Astrocyte of the spinal cord (primary cell): ENCODE measurements around the gene C8A.

ENCODE experiments used
- DNase-seq: peaks from one replicate; pipeline ENCODE4 v3.0.0; 2011; ENCODE audit warnings: low read depth, low spot score
- H3K4me3 ChIP-seq: 2 replicates; pipeline ENCODE4 v1.5.1; 2011; ENCODE audit warnings: low read depth, mild to moderate bottlenecking, low read length, moderate library complexity
- in situ Hi-C: cut with HindIII; loops from 2 replicates; pipeline ENCODE4 v1.10.0; 2017; ENCODE audit warnings: low sequenced_read_pairs
- TF ChIP-seq, protein P1 (sequence below): IDR thresholded peaks from 2 replicates; pipeline ENCODE4 v1.5.1; 2012; ENCODE audit warnings: low read depth, mild to moderate bottlenecking, low read length, inconsistent platforms

C8A gene

GRCh38 chr1:56897150-56898004 is 42.8 kb downstream of the C8A start:
- TF ChIP-seq, protein P1, sequence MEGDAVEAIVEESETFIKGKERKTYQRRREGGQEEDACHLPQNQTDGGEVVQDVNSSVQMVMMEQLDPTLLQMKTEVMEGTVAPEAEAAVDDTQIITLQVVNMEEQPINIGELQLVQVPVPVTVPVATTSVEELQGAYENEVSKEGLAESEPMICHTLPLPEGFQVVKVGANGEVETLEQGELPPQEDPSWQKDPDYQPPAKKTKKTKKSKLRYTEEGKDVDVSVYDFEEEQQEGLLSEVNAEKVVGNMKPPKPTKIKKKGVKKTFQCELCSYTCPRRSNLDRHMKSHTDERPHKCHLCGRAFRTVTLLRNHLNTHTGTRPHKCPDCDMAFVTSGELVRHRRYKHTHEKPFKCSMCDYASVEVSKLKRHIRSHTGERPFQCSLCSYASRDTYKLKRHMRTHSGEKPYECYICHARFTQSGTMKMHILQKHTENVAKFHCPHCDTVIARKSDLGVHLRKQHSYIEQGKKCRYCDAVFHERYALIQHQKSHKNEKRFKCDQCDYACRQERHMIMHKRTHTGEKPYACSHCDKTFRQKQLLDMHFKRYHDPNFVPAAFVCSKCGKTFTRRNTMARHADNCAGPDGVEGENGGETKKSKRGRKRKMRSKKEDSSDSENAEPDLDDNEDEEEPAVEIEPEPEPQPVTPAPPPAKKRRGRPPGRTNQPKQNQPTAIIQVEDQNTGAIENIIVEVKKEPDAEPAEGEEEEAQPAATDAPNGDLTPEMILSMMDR: no peak
- in situ Hi-C loops: no loop called here
- H3K4me3 ChIP-seq: no peak overlapping the region
- no peak for DNase-seq

DNA sequence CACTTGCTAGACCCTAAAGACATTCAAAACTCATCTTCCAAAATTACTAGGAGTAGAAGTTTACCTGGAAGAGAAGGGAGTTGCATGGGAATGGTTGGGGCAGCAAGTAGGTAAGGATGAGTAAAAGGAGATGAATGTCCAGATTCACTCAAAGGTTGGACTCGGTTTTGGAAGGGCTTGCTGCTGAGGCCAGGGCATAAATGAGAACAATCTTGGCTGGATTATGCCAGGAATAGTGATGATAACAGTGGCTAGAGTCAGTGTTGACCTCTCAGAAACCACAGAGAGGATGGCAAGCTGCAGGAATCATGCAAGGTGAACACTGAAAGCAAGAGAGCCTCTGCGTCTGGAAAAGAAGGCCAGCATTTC is 43.4 kb downstream of the C8A start:
- DNase-seq: no peak
- TF ChIP-seq, protein P1: no peak
- in situ Hi-C loops: no loop called here
- no peak overlapping the region for H3K4me3 ChIP-seq

DNA sequence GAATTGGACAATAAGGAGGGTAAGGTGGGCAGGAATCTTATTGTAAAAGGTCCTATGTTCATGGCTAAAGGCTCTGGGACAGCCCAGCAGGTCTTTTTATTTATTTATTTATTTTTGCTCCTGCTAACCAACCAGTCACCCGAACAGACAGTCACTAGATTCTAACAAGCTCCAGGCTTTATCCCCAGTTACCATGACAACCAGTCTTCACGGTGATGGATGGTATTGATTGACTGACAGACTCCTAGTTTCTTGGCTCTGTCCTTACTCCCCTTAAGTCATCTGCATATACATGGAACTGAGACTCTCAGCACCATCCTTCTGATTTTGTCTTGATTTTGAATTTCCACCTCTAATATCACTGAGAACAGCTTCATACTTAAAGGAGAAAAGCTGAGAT is 44.3 kb downstream of the C8A start:
- H3K4me3 ChIP-seq: no peak overlapping the region
- TF ChIP-seq, protein P1: no peak
- no peak for DNase-seq
- in situ Hi-C loops: no loop called here

- no peak for DNase-seq
- TF ChIP-seq, protein P1: no peak
- in situ Hi-C loops: no loop called here
- no peak overlapping the region for H3K4me3 ChIP-seq
Measured at GRCh38 chr1:56901716-56902115, 47.1 kb downstream of the C8A start.

DNA sequence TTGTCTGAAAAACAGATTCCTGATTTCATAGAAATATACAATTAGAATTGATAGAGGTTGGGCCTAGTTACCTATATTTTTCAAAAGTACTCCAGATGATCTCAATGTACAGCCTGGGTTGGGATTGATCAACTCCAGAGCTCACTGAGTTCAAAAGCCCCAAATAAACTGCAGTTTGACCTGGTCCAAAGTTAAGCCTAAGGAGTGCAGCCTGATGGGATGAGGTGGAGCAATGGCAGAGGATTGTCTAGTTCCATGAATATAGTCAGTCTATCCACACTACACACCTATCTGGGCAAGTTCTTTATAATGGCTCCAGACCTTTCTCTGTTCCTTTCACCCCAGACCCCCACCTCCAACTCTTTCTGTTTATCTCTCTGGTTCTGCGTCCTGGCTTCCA is 49.2 kb downstream of the C8A start:
- no peak for DNase-seq
- H3K4me3 ChIP-seq: no peak overlapping the region
- TF ChIP-seq, protein P1: no peak
- in situ Hi-C loops: no loop called here

- TF ChIP-seq, protein P1: no peak
- in situ Hi-C loops: no loop called here
- no peak for DNase-seq
- H3K4me3 ChIP-seq: no peak overlapping the region
Measured at GRCh38 chr1:56904663-56905397, 50.2 kb downstream of the C8A start.
